GM04503 (cell line): ENCODE data around the gene RPL34.
"Not testable (repeated sequence)": the region's sequence is repeated elsewhere in the genome, so short reads cannot be mapped to it uniquely, and the experiment has no call there.

Experiments
- DNase-seq: peaks from one replicate; pipeline ENCODE4 v3.0.0-alpha.2; 2012; ENCODE audit warnings: low read depth

Gene RPL34

DNA sequence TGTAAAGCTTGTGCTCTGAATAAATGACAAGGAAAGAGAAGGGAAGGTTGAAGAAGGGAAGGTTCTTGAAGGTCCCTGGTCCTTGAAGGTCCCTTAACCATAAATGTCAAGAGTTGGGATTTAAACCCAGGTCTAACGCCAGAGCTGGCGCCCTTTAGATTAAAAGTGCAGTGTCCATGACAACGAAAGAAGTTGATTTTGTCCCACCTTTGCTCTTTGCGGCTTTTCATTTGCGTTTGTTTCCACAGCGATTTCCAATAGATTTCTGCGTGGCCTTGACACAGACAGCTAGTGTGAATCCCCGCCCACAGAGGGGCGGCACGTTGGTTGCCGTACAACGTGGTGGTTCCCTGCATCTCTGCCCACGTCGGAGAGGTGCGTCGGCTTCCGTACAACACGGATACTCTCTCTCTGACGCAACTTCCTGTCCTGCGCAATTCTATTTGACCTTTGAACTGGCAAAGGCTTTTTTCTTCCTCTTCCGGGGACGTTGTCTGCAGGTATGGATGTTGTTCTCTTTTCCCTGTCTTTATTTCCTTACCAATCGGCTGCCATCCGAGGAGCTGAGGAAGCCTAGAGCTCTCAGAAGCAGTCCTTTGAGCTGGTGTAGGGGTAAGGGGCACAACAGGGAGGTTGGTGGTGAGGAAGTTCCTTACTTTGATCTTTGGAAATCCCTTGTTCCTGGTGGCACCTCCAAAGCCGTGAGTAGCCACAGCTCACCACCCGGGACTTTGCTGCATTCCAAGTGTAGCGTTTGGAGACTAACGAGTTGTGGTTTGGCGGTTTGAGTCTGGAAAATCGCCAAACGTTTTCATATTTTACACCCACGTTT, at the start of gene RPL34:
TSS of gene RPL34 (plus strand) at position 476 of the 832 bp plus-strand sequence. CDS start 1,384 bp downstream, outside the sequence.
- peak; percentile 93 for DNase-seq

DNA sequence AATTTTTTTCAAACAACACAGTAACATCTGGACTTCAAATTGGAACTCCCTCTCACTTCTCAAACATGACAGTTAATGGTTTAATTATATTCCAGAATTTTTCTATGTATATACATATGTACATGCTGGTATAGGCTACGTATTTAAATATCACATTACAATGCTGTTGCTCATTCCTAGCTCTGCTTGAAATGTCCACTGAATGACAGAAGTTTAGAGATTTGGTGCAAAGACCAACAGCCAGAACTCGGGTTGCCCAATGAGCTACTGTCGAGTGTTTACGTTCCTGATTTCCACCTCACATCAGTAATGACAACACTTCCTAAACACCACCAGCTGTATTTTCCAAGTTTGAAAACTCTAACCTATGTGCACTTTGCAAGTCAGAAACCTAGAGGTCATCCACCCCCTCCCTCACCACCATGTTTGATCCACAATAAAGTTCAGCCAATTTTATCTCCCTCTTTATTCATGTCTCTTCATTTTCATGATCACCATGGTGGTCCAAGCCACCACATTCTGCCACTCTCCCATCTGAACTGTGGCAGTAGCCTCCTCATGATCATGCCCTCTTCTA, 49.3 kb upstream of the RPL34 start:
- peak; percentile 39 for DNase-seq

DNA sequence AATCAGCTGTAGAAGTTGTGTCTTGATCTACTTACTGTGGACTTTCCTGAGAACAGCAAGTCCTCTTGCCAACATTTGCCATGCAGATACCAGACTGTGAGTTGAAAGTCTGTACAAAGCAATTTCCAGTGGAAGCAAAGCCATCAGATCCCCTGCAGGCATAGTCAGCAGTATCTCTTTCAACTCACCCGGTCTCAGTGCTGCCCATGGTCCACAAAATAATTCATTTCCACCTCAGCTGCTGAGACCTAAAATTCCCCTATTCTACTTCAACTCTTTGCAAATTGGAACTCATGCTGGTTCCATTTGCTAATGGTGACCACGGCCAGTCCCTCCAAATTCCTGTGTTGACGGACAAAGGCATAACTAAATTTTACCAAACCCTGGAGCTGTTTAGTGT, 46.0 kb upstream of the RPL34 start:
- DNase-seq = no peak

DNA sequence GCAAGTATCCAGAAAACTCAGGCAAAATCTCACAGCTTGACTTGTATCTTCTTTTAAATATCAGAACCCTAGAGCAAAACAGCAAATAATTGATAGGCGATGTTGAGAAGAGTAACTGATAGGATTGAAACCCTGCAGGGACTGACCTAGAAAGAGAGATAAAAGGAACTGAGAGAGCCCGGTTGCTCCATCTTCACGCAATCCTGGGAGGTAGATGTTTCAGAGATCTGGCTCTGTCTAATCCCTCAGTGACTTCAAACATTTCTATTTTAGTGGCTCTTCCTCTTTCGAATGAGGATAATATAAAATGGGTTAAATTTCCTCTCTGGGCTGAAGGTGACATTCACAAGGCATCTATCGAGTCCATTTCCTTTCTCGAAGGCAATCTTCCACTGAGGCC, 39.3 kb upstream of the RPL34 start:
- no peak for DNase-seq

DNA sequence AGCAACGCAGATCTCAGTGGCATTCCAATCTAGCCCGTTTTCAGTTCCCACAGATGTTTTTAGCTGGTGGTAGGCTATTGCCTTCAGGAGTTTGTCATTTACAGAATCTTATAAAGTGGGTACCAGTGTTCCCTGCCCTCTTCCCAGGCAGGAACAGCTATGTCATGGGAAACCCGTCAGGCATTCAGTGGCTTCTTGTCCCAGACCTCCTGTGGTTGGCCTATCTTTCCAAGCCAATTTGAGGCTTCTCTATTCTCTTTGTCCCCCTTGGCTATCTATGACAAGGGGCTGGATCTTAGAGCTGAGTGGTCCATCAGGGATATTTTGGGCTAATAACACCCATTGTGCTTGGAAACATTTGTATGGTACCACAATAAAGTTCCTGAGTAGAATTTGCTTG, 33.6 kb upstream of the RPL34 start:
- no peak for DNase-seq

DNA sequence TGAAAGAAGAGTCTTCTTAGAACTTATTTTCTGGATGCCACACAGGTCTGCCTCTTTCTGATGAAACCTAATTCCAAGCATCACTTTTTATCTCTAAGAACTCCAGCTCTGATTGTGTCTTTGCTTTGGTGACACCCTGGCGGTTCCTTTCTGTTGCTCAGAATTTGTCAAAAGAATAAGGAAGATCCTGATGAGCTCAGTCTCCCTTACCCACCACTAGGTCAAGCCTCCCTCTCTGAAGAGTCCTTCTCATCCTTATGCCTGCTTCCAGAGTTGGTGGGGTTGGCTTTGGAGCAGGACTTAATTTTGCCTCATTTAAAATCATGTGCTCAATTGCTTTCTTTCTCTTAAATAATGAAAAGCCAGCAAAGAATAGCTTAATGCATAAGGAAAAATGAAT, 31.5 kb upstream of the RPL34 start:
- no peak for DNase-seq

DNA sequence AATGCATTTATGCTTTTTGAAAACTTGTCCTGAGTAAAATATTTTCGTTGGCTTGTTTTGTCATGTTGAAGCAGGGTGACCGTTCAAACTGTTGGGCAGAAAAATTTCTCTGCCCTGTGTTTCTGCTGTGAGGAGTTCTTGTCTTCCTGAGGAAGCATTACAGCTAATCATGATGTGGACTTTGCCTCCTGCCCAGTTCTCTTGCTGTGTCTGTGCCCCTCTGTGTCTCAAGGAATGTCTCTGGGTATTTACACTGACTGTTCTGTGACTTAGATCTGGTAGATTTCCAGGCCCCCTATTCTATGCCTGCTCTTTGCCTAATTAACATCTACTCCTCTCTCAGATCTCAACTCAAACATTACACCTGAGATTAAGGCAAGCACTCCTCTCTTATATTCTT, 30.4 kb upstream of the RPL34 start:
- no peak for DNase-seq

DNA sequence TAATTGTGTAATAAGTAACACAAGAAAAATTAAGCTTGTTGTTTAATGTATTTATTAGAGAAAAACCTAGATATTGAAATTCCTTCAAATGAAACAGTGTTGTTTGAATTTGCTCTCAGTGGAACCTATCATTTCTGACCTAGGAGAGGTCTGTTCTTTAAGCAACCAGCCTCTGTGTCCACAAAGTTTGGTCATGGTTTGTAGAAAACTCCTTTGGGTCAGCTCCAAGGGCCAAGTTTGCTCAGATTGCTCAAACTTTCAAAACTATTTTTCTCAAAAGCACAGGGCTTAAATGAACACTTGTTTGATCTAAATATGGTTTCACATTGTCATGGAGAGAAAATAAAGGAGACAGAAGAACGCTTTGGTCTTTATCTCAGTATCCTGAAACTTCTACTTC, 29.6 kb upstream of the RPL34 start:
- DNase-seq = no peak

DNA sequence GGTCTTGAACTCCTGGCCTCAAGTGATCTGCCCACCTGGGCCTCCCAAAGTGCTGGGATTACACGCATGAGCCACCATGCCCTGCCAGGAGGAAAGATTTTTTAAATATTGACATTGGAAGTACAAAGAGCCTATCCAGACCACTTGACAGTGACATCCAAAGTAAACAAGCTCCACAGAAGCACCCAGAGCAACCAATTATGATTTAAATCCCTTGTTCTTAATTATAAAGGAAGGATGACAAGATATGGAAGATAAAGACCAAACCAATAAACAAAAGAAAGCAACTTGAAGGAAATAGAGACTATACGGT, 27.7 kb upstream of the RPL34 start:
- no peak for DNase-seq

DNA sequence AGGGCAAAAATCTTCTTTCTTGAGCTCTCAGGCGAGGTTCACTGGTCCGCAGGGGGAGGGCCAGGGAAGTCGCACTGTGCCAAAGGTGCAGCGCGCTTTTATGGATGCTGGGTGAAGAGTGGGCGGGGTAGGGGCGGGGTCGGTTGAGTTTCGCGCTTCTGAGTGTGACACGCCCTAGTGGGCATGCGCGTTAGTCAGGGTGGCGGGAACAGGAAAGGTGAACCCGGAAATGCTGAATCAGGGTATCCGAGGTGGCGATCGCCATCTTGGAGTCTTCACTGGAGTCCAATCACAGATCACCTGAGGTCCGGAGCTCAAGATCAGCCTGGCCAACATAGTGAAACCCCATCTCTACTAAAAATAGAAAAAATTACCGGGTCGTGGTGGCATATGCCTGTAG, 26.1 kb upstream of the RPL34 start:
- DNase-seq = not testable (repeated sequence)

DNA sequence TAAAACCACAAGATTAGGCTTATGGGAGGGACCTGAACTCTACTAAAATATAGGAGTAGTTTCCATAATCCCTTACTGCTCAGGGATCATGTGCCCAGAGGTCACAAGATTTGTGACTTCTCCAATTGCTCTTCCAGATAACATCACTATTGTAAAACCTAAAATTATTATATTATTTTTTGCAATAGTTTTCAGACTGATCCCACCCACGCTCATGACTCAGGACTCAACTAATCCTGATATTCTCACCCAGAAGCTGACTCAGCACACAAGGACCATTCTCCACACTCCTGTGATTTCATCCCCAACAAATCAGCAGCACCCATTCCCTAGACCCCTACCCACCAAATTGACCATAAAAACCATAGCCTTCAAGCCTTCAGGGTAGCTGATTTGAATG, 24.0 kb upstream of the RPL34 start:
- no peak for DNase-seq

DNA sequence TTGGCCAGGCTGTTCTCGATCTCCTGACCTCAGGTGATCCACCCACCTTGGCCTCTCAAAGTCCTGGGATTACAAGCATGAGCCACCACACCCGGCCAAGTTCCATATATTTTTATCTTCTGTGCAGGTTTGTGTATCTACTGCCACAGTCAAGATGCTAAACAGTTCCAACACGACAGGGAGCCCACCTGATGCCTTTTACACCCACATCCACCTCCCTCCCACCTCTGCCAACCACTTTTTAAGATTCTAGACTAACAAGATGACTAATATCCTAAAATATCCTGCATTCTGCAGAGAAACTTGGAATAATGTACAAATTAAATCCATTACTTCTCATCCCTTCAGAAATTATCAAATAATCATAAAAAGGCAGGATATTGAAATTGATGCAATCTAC, 19.3 kb upstream of the RPL34 start:
- no peak for DNase-seq

DNA sequence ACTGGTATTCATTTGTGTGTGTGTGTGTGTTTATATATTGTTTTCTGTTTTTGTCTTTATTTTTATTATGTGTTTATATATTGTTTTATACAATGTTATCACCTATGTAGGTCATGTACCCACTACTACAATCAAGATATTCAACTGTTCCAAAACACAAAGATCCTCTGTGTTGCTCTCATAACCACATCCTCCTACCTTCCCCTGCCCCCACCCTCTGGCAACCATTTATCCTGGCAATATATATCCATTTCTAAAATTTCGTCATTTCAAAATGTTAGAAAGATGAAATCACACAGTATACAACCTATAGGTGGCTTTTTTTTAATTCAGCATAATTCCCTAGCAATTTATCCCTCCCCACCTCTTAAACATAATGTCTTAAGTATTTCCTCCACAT, 18.8 kb upstream of the RPL34 start:
- DNase-seq = no peak

DNA sequence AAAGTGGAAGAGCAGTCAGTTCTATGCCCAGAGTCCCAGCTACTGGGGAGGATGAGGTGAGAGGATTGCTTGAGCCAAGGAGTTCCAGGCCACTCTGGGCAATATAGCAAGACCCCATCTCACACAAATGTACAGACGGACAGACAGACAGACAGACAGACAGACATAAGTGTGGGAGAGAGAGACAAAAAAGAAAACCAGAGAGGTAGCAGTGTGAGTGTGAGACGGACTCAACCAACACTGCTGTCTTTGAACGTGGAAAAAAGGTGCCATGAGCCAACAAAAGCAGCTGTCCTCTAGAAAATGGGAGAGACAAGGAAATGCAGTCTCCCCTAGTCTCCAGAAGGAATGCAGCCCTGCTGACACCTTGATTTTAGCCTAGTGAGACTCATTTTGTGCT, 18.2 kb upstream of the RPL34 start:
- DNase-seq = no peak

DNA sequence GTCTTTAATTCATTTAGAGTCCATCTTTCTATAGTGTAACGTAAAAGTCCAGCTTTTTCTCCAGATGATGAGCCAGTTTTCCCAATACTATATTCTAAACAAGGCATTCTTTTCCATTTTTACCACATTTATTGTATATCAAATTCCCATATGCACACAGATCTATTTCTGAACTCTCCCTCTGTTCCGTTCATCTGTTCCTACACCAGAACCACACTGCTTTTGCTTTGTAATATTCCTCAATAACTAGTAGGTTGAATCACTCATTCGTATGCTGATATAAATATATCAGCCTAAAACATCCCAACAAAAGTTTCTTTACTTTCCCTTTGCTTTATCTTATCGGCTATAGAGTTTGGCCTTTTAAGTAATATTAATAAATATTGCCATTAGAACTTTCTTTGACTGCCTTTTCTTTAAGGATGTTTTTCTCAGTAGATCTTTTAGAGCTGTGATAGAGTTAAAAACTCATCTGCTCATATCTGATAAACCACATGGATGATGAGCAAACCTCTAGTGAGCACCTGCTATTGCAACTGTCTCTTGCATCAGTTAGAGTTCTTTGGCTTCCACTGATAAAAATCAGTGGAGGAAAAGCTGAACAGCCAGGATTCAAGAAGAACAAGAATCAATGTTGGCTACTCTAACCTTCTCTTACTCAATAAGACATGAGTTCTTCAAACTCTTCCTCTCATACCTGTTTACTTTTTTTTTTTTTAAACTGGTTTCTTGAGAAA, 13.1 kb upstream of the RPL34 start:
- DNase-seq = no peak

DNA sequence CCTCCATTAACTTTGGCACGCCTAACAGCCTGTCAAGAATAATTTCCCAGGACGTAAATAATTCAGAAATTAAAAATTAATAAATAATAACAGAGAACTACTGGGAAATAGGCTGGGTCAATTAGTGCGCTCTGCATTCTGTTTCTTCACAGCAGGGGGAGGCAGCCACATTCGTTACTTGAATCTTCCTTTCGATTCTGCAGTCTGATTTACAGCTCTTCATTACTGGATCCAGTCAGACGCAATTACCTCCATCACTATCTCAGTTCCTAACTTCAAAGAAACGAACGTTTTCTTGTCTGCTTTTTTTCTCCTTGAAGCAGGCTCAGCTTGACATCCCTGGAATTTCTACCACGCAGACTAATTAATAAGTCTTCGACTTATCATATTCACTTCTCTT, 9.0 kb upstream of the RPL34 start:
- DNase-seq = no peak

DNA sequence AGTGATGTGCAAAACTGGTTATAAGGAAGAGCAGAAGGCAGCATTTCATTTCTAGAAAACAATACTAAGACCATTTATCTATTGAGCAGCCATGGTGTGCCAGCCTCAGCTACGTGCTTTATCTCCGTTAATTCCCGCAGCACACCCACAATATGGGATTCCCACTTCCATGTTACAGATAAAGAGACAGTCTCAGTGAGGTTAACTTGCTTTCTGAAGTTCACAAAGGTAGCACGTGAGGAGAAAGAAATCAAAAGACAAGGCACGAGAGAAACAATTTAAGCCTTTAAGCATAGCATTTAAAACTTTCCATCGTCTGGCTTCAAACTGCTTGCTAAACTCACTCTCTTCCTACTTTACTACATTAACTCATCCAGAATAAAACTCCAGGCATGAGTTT, 8.0 kb upstream of the RPL34 start:
- no peak for DNase-seq

DNA sequence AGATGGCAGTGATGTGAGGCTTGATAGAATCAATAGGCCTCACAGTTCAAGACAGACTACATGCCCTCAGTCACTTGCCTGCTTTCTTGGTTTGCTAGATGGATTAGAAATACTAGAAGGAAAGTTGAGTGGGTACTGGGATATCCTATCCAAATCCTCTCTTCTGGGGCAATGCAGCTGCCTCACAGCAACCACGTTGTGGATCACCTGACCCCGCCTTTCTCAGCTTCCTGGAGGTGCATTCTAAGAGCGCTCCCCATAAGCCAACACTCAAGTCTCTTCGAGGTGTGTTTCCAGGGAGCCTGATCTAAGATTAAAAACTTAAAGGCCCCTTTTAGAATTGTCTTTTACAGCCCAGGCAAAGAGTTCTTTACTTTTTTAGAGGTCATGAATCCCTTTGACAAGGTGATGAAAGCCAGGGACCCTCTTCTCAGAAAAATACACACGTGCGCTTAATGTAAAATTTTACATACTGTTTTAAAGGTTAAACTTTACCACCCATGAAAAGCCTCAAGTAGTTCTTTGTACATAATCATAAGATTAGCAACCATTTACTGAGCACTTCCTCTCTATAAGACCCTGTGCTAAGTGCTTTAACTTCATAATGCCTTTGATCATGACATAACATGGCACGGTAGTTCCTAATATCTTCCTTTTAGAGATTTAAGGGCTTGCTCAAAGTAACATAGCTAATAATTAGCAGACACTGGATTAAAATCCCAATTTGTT, 840 bp upstream of the RPL34 start:
- no peak for DNase-seq

DNA sequence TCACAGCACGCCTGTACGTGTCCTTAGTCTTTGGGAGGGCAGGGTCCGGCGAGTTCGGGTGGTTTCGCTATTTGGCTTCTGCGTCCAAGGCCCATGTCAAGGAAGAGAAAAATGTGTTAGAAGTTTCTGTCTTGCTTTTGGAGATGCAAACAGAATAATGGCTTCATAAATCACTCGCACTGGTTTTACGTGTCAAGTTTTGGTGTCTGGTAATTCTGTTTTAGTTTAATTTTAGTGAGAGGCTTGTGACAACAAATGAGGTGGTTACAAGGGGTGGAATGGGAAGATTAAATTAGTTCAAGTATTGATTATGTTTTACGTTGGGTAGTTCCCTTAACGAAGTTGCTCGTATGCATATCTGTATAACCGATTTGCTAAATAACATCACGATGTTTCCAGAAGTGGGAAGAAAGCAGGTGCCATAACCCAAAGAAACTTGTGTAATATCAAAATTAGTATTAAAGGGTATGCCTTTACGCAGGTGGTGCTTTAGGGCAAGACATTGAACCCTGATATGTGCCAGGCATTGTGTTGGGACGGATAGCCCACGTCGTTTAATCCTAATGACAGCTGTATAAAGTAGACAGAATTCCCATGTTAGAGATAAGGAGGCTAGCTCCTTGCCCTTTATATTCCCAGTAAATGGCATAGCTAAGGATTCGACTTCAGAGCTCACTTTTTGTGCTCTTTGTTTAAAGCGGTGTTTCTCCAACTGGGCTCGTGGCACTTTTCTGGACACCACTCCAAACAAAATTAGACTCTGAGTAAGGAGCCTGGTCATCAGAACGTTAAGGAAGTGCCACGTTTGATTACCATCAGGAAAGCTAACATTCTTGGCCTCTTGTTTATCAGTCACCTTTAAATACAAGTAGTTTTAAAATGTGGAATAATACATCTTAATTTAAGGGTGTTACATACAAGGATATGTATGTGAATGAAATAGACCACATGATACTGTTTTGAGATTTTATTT, 843 bp downstream of the RPL34 start:
- DNase-seq = no peak

DNA sequence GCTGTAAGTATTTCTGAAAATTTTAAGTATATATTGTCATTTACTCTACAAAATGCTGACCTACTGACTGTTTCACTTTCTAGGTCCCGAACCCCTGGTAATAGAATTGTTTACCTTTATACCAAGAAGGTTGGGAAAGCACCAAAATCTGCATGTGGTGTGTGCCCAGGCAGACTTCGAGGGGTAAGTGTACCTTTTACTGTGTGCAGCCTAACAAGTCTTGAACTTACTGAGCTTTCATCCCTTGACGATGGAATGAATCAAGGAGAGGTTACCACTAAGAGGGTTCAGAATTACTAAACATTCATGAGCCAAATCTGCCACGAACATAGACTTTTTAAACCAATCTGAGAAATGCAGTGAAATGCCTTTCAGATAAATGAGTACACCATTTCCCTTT, 1.6 kb downstream of the RPL34 start:
- no peak for DNase-seq

DNA sequence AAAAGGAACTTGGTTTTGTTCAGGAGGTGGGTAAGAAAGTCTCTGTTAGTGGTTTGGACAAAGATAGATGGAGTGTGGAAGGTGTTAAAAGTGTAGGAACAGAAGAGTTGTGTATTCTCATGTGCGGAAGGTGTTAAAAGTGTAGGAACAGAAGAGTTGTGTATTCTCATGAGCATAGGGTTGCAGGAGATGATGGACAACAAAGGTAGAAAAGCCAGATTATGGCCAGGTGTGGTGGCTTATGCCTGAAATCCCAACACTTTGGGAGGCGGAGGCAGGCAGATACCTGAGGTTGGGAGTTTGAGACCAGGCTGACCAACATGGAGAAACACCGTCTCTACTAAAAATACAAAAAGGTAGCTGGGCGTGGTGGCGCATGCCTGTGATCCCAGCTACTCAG, 2.5 kb downstream of the RPL34 start:
- no peak for DNase-seq
